ENCODE measurements around the gene PPP1R1B.

PPP1R1B gene

DNA sequence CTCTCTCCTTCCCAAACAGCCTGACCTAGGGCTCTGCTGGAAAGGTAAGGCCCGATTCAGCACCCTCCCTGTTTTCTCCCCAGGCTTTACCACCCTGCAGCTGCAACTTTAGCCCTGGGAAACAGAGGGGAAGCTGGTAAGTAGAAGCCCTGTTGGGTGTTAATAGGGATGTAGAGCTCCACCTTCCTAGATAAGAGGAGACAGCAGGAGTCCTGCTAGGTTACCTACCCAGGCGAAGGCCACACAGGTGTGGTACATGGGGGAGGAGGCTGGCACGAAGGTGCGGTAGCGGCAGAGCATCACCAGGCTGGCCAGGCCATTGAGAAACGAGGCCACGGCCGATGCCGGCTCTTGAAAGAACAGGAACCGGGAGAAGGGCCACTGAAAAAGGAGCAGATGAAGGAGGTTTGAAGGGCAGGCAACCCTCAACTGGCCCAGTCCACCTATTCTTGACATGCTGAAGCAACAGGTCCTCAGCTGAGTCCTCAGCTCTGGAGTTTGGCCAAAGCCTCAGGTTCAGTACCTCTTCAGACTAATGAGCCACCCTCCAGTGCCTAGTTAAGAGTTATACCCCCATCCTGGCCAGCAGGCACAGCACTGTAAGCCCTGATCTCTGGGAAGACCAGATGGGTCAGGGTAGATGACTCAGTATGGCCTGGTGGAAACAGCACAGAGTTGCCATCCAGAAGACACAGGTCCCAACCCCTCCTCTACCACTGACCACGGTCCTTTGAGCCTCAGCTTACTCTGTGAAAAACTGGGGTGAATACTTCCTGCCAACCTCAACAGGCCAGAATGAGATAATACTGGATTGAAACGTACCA is 57.8 kb downstream of the PPP1R1B start:
- DNase-seq (ENCODE audit: low spot score), result no peak
